Measurements from ENCODE around the gene RAB24.

The RAB24 gene

DNA sequence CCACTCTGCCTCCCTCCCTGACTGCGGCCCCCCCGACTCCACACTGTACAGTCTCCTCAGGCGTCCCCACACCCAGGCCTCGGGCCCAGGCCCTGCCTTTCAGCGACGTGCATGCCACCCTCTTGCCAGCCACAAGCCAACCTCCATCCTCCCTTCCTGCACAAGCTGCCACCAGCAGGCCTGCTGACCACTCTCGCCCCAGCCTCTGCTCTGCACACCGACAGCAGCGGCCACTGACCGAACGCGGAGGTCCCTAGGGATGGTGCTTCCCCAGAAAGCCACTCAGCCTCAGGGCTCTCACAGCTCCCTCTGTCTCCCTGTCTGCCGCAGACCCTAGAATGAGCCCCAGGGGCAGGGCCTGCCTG lies 29.4 kb upstream of the RAB24 start:
- DNase-seq (ENCODE audit: low spot score) = no peak
- TF ChIP-seq CTCF (IDR thresholded peaks at IDR 0.05; ENCODE audit: extremely low read depth, insufficient read depth, missing control alignments) = no peak
- in situ Hi-C loops (cut with MboI; ENCODE audit: low pct_unique_long_range_greater_than_20kb, low sequenced_read_pairs, unreplicated experiment) = no loop called here

- in situ Hi-C loops (cut with MboI; ENCODE audit: low pct_unique_long_range_greater_than_20kb, low sequenced_read_pairs, unreplicated experiment) = no loop called here
- no peak for DNase-seq (ENCODE audit: low spot score)
- no peak for TF ChIP-seq CTCF (IDR thresholded peaks at IDR 0.05; ENCODE audit: extremely low read depth, insufficient read depth, missing control alignments)
Observed at GRCh38 chr5:177332031-177332895, 28.7 kb upstream of the RAB24 start.

DNA sequence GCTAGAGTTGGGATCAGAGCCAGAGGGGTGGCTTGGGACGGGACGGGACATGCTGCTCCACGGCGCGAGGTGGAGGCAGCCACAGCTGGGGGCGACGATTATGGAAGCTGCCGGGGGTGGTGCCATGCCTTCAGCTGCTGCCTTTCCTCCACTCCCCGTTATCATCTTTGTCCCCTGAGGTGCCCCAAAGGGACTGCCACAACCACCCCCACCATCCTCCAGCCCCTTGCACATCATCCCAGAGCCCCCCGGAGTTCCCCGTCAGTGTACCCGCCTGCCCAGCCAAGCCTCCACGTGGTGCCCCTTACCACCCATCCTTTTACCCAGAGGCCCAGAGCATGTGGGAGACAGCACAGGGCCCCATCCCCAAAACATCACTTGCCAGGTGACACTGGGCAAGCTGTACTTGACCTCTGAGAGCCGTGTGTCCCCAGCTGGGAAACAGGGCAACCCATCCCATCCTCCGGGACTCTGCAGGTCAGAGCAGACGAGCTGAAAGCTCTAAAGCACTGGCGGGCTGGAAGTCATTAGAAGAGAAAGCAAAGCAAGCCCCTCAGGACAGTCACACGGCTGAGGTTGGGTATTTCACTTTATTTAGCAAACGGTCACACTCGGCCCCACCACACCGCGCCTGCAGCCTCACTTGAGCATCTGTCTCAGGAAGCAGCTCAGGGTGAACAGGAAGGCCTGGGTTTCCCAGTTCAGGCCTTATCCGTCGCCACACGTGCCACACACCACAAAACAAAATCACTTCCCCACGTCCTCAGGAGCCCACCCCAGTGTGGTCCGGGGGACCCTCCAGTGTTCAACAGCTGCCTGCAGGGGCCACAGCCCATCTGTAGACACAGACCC lies 27.7 kb upstream of the RAB24 start:
- no peak for TF ChIP-seq CTCF (IDR thresholded peaks at IDR 0.05; ENCODE audit: extremely low read depth, insufficient read depth, missing control alignments)
- in situ Hi-C loops (cut with MboI; ENCODE audit: low pct_unique_long_range_greater_than_20kb, low sequenced_read_pairs, unreplicated experiment) = no loop called here
- no peak for DNase-seq (ENCODE audit: low spot score)

GRCh38 chr5:177329883-177330282 lies 26.4 kb upstream of the RAB24 start:
- TF ChIP-seq CTCF (IDR thresholded peaks at IDR 0.05; ENCODE audit: extremely low read depth, insufficient read depth, missing control alignments) = no peak
- DNase-seq (ENCODE audit: low spot score) = no peak
- in situ Hi-C loops (cut with MboI; ENCODE audit: low pct_unique_long_range_greater_than_20kb, low sequenced_read_pairs, unreplicated experiment) = no loop called here

DNA sequence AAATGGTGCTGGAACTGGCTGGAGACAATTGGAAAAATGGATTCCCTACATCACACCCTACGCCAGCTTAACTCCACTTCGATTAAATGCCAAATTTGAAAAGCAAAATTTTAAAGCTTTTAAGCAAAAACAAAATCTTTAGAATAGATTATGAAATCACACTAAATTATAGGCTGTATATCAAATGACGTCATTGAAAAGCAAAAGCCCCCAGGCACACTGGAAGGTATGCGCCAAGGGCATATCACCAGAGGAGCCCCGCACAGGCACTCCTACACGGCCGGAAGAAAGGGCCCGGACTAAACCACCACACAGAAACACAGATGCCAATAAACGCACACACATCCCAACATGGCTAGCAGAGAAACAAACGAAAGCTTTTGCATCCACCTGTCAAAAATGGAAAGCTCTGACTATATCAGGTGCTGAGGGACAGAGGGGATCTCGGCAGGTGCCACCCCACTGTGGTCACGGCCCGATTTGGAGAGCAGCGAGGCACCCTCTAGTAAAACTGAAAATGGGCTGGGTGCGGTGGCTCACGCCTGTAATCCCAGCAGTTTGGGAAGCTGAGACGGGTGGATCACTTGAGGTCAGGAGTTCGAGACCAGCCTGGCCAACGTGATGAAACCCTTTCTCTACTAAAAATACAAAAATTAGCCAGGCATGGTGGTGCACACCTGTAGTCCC lies 25.2 kb upstream of the RAB24 start:
- in situ Hi-C loops (cut with MboI; ENCODE audit: low pct_unique_long_range_greater_than_20kb, low sequenced_read_pairs, unreplicated experiment) = no loop called here
- DNase-seq (ENCODE audit: low spot score) = no peak
- TF ChIP-seq CTCF (IDR thresholded peaks at IDR 0.05; ENCODE audit: extremely low read depth, insufficient read depth, missing control alignments) = no peak

Data from GM13977 (cell line).